K562 (cell line): ENCODE results near the gene ASB7. TPM values are rescaled to one million over a fixed set of nuclear protein-coding genes. Genes with fewer than 3 reads are reported as not detected.

Experiments
- CEBPB ChIP-seq: fragments of 450-650 bp; IDR thresholded peaks from 2 replicates; pipeline ENCODE4 v1.6.1; 2016; ENCODE audit warnings: missing genetic modification characterization, missing compliant biosample characterization
- CGGBP1 ChIP-seq: fragments of 250-450 bp; sonication (Bioruptor Pico); IDR thresholded peaks from 2 replicates; pipeline ENCODE4 v1.9.0; 2021; ENCODE audit warnings: mild to moderate bottlenecking
- E2F5 ChIP-seq: sonication (generic); formaldehyde crosslinking; IDR thresholded peaks from 2 replicates; pipeline ENCODE4 v1.8.0; 2022; ENCODE audit warnings: mild to moderate bottlenecking, missing genetic modification reagents
- EP300 ChIP-seq: IDR thresholded peaks from 2 replicates; pipeline ENCODE4 v1.6.1; 2012; ENCODE audit warnings: low read length, improper control_type of control experiment
- HLTF ChIP-seq: fragments of 450-650 bp; IDR thresholded peaks from 2 replicates; pipeline ENCODE4 v1.6.1; 2016
- HMGN3 ChIP-seq: IDR thresholded peaks from 2 replicates; pipeline ENCODE4 v1.6.1; 2011; ENCODE audit warnings: borderline replicate concordance, low read depth, mild to moderate bottlenecking, mixed read lengths, low read length; ENCODE audit not compliant: insufficient read length; ENCODE audit errors: extremely low read depth
- KLF10 ChIP-seq: fragments of 250-450 bp; sonication (Bioruptor Pico); IDR thresholded peaks from 2 replicates; pipeline ENCODE4 v1.6.1; 2021; ENCODE audit warnings: matching md5 sums
- KLF16 ChIP-seq: IDR thresholded peaks from 2 replicates; pipeline ENCODE4 v1.6.1; 2016; ENCODE audit warnings: antibody characterized with exemption
- MIER1 ChIP-seq: fragments of 450-650 bp; IDR thresholded peaks from 2 replicates; pipeline ENCODE4 v1.6.1; 2016; ENCODE audit warnings: antibody characterized with exemption, mild to moderate bottlenecking, low read depth
- PCBP1 ChIP-seq: fragments of 200-400 bp; formaldehyde crosslinking; IDR thresholded peaks from 2 replicates; pipeline ENCODE4 v1.6.1; 2018; ENCODE audit warnings: mild to moderate bottlenecking, low read depth, low read length; ENCODE audit not compliant: poor library complexity, severe bottlenecking
- RB1 ChIP-seq: fragments of 450-650 bp; IDR thresholded peaks from 2 replicates; pipeline ENCODE4 v1.6.1; 2017; ENCODE audit warnings: low read depth, mild to moderate bottlenecking
- REST ChIP-seq, 2 experiments: fragments of 450-650 bp; formaldehyde crosslinking in 1 of 2; IDR thresholded peaks; 2 replicates each; pipeline versions ENCODE4 v1.4.0 to v1.6.1; 2014 to 2020; ENCODE audit warnings: mild to moderate bottlenecking in 2 of 2, borderline replicate concordance in 1 of 2, low read depth in 1 of 2
- RFX1 ChIP-seq: fragments of 450-650 bp; IDR thresholded peaks from 2 replicates; pipeline ENCODE4 v1.6.1; 2016; ENCODE audit warnings: mild to moderate bottlenecking, moderate library complexity
- SOX6 ChIP-seq: fragments of 450-650 bp; IDR thresholded peaks from 2 replicates; pipeline ENCODE4 v1.6.1; 2014; ENCODE audit warnings: mild to moderate bottlenecking
- TCF7 ChIP-seq: sonication (generic); IDR thresholded peaks from 2 replicates; pipeline ENCODE4 v1.6.1; 2016; ENCODE audit warnings: antibody characterized with exemption, borderline replicate concordance
- TRIM25 ChIP-seq: fragments of 450-650 bp; IDR thresholded peaks from 2 replicates; pipeline ENCODE4 v1.7.0; 2016; ENCODE audit warnings: borderline replicate concordance
- ZC3H8 ChIP-seq: fragments of 450-650 bp; IDR thresholded peaks from 2 replicates; pipeline ENCODE4 v1.6.1; 2017
- ZEB2 ChIP-seq: fragments of 450-650 bp; IDR thresholded peaks from 2 replicates; pipeline ENCODE4 v1.6.1; 2016
- ZNF507 ChIP-seq: conservative IDR thresholded peaks from 2 replicates; pipeline ENCODE4 v1.6.1; 2017; ENCODE audit warnings: missing genetic modification characterization, missing compliant biosample characterization
- ZNF764 ChIP-seq: fragments of 250-450 bp; sonication (Bioruptor Pico); IDR thresholded peaks from 2 replicates; pipeline ENCODE4 v1.4.0; 2020; ENCODE audit warnings: low read depth, mild to moderate bottlenecking, moderate library complexity
- ZNF766 ChIP-seq: fragments of 200-800 bp; sonication (Bioruptor generic); conservative IDR thresholded peaks from 2 replicates; pipeline ENCODE4 v1.6.1; 2016; ENCODE audit warnings: missing genetic modification characterization, missing compliant biosample characterization
- polyA plus RNA-seq, 8 experiments: library from polyadenylated mRNA; depleted of rRNA in 4 of 8; stranded (reverse) in 5 of 8; unstranded in 3 of 8; fragments of >200 nt; fragmentation: Nextera tagmentation in 2 of 8; fragmentation: Illumina TruSeq in 1 of 8; extraction: Ambion mirVana in 2 of 8; extraction: Trizol in 1 of 8; gene quantifications; 2 replicates each; pipeline versions ENCODE4 v1.2.1 to v1.2.3, GENCODE V29; 2011 to 2014; ENCODE audit warnings: inconsistent platforms in 1 of 8, missing spikeins in 1 of 8
- total RNA-seq, 7 experiments: library from RNA; depleted of rRNA in 6 of 7; stranded (reverse); fragments of >200 nt in 6 of 7; fragmentation: Illumina TruSeq in 2 of 7; extraction: Trizol in 2 of 7; gene quantifications; 2 replicates each; pipeline versions ENCODE4 v1.2.1 to v1.2.3, GENCODE V29; 2011 to 2021; ENCODE audit warnings: low replicate concordance in 1 of 7

The ASB7 gene
- total and polyA plus RNA-seq, 9 of the 15 experiments (the other 6 are each of a cell fraction or from before 2014, with no cell fraction given) = 1.8 to 10.1 (median 6.8) TPM

GRCh38 chr15:100596792-100597191 lies 5.6 kb upstream of the ASB7 start (continued):
- TF ChIP-seq REST (IDR thresholded peaks at IDR 0.05; ENCODE audit: borderline replicate concordance) = no peak
- TF ChIP-seq REST (CRISPR knock-in tag; IDR thresholded peaks at IDR 0.05; ENCODE audit: low read depth) = no peak
- TF ChIP-seq PCBP1 = no peak
- TF ChIP-seq RB1 = no peak
- TF ChIP-seq RFX1 = no peak
- no peak for TF ChIP-seq HMGN3
- TF ChIP-seq ZEB2 = peak; percentile 89; the same call in 1 of the 2 replicates
- peak; percentile 85 for TF ChIP-seq EP300
- TF ChIP-seq TRIM25 = no peak
- TF ChIP-seq ZNF507 (tag) = no peak
- no peak for TF ChIP-seq TCF7
- no peak for TF ChIP-seq E2F5 (CRISPR knock-in tag)
- TF ChIP-seq ZNF766 (CRISPR knock-in tag) = no peak
- TF ChIP-seq SOX6 = peak; percentile 73
- no peak for TF ChIP-seq ZC3H8
- TF ChIP-seq CEBPB (tag) = peak; percentile 75
- no peak for TF ChIP-seq HLTF
- TF ChIP-seq ZNF764 (CRISPR knock-in tag) = no peak
- no peak for TF ChIP-seq MIER1
- no peak for TF ChIP-seq CGGBP1 (CRISPR knock-in tag)
- no peak for TF ChIP-seq KLF10 (CRISPR knock-in tag)
- no peak for TF ChIP-seq KLF16
